HTERT RPE-1 (cell line): ENCODE results near the gene TTC24.
"Not testable (repeated sequence)": the region's sequence is repeated elsewhere in the genome, so short reads cannot be mapped to it uniquely, and the experiment has no call there.

ENCODE experiments used
- in situ Hi-C: fragments of 300-500 bp; cut with MboI; formaldehyde crosslinking; loops from 4 replicates; pipeline ENCODE4 v1.14.3; 2020; ENCODE audit warnings: low sequenced_read_pairs

The TTC24 gene

DNA sequence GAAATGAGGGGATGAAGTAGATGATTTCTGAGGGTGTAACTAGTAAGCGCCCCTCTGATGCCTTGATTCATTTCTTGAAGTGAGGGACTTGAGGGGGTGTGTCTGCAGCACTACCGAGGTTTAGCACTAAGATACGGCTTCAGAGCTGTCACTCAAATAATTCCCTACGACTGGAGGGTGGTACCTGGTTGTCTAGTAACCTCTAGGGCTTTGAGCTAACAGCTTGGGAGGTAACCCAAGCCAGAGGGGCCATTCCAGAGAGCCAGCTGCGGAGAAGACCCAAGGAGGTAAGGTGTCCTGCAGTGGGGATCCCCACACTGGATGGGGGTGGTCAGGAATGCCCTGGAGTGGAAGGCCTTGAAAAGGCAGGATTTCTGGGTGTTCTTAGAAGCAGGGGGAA is at the start of gene TTC24:
Gene TTC24 (plus strand): TSS at position 252 of the 400 bp plus-strand sequence. CDS start 1,642 bp downstream, outside the sequence.
- in situ Hi-C loops, result no loop called here

DNA sequence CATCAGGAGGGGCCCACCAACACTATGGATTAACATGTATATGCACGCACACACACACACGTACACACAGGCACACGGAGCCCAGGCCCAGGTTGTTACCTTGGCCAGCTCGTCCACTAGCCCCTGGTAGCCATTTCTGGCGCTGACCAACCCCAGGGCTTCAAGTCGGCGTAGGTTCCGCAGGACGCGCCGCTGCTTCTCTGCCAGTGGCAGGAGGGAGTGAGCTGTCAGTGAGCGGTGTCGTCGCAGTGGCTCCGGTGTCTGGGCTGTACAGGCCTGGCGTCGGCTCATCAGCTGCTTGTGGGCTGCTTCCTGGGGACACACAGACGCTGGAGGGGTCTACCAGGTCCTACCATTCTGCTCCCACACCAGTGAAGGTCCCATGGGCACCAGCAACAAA is 49.5 kb upstream of the TTC24 start:
- in situ Hi-C loops, result no loop called here

DNA sequence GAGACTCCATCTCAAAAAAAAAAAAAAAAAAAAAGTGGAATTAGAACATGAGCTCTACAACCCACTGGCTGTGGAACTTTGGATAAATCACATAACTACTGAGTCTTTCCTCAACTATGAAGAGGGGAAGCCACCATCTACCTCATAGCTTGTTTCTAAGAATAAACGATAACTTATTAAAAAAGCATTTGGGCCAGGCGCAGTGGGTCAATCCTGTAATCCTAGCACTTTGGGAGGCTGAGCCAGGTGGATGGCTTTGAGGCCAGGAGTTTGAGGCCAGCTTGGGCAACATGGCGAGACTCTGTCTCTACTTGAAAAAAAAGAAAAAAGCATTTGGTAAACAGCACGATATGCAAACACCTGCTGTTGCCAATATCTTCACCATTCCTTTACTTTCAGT is 47.1 kb upstream of the TTC24 start:
- in situ Hi-C loops, result no loop called here

DNA sequence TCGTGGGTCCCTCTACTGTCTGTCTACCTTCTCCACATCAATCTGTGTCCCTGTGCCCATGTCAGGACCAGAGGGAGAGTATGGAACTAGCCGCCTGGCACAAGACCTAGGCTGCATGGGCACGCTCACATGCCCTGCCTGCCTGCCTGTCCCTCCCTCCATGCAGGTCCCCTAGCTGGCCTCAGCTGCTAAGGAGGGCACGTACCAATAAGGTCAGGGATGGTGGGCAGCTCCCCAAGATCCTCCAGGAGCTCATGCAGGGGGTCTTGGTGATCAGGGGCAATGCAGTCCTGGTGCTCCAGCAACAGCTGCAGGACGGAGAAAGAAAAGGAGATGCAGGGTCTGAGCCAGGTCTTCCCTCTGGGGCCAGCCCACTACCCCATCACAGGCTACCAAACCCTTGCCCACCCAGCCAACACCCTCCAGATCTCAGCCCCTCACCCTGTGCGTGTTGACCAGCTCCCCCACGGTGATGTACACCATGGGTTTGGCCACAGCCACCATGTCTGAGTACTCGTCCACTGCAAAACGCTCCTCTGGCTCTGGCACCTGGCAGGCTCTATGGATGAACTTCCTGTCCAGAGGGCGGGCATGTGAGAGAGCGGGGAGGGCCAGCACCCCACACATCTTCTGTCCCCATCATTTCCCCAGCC is 45.8 kb upstream of the TTC24 start:
- in situ Hi-C loops, result no loop called here

DNA sequence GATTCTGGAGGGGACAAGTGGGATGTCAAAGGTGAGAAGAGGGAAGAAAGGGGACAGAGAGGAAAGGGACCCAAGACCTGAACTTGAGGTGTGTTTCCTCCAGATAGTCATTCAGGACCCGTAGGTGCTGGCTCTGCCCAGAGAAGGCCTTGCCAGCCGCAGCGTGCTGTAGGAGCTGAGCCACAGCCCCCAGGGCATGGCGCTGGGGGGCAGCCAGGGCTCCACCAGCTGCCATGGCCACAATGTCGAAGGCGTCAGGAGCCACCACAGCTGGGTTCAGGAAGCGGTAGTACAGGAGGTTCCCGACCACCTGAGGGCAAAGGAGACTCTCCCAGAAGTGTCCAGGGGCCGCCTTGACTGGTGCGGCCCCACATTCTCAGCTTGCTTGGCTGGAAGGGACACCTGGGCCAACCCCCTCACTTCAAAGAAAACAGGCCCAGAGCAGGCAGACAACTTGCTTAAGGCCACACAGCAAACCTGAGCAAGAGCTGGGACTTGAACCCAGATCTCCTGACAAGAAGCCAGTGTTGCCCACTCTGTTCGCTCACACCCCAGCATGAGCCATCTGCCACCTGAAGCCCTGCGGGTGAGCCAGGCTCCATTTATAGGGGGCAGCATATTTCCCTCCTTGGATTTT is 45.0 kb upstream of the TTC24 start:
- in situ Hi-C loops, result no loop called here

DNA sequence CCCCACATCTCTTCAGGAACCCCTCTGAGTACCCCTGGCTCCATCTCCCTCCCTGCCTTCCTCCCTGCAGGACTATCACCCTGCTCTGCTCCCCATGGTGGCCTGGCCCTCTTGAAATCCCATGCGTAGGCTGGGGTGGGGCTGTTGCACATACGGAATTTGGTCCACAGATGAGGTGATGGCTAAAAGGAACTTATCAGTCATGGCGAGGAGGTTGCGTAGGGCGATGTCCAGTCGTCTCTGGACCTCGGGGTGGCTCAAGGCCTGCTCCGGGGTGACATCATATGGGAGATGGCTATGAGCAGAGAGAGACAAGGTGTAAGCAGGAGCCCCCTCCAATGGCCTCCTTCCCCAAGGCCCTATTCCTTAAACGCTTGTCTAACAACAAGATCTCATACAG is 42.5 kb upstream of the TTC24 start:
- in situ Hi-C loops, result no loop called here

DNA sequence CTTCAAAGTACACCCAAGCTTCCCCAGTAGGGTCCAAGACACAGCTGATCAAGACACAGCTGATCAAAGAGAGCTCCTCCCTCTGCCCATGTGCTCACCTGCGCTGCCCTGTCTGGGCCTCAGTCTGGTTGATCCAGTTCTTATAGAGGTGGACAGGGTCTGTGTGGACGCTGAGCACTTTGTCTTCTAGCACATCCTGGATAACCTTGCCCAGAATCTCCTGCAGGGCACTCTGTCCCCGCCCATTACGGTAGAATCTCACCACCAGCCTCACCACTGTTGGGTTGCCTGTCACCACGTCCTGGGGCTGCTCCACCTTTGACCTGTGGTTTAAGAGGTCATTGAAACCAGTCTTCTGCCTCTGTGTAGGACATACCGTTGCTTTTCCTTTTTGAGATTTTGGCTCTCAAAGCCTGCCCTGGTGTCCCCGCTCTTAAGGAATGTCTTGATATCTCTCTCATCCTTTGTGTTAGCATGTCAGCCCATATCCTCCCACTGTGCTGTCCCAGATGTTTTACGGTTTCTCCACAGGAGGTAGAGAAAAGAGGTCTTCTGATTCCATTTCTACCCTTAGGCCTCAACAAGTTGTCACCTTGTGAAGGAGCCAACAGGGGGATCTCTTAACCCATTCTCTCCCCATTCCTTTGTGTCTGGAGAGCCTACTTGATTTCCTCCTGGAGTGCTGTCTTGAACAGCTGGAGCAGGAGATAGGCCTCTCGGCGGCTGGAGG is 40.6 kb upstream of the TTC24 start:
- in situ Hi-C loops, result no loop called here

DNA sequence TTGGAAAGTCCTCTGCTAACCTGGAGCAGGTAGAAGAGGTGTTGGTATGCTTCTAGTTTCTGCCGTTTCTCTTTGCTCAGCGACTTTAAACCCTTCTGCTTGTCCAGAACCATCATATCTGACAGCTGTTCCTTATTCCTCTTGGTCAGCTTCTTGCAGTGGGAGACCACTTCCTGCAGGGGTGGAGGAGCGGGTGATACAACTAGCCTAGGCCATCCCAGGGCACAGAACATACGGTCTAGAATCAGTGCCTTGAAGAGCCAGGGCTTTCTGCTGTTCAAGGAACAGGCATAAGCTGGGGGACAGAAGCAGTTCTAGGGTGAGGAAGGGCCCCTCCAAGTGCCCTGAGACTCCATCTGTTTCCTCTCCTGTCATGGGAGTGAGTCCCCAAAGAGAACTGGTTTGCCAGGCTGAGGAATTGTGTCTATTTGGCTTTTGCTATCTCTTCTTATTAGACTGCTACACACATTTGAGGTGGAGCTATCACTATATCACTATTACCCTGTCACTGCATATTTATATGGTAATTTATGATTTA is 39.6 kb upstream of the TTC24 start:
- in situ Hi-C loops, result no loop called here

DNA sequence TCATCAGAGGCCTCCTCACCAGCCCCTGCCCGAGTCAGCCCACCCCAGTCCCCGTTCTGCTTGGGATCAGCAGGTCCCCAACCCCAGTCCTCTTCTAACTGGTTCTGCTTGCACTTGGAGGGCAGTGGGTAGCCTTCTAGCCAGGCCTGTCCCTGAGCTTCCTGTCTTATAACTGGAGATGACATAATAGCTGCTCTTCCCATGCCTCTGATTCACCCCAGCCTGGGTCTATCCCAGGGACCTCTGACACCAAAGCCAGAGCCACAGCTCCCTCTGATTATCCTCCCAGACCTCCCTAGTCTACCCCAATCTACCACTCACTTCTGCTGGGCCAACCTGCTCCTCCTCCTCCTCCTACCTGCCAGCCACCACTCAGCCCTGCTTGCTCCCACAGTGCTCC is 38.6 kb upstream of the TTC24 start:
- in situ Hi-C loops, result no loop called here

DNA sequence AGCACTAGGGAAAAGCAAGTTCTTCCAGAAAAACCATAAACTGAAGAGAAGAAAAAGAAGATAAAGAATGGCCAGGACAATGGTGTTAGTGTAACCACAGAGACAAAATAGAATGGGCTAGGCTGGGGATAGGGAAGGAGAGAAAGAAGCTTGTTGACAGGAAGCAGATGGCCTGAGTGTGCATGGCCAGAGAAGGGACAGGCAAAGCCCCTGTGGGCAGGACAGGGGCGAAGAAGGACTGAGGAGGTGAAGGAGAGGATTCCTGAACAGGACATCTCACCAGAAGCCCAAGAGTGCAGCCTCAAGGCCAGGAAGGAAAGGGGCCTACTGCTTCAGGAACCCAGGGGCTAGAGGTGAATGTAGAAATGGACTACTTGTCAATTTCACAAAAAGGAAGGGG is 36.5 kb upstream of the TTC24 start:
- in situ Hi-C loops, result no loop called here

DNA sequence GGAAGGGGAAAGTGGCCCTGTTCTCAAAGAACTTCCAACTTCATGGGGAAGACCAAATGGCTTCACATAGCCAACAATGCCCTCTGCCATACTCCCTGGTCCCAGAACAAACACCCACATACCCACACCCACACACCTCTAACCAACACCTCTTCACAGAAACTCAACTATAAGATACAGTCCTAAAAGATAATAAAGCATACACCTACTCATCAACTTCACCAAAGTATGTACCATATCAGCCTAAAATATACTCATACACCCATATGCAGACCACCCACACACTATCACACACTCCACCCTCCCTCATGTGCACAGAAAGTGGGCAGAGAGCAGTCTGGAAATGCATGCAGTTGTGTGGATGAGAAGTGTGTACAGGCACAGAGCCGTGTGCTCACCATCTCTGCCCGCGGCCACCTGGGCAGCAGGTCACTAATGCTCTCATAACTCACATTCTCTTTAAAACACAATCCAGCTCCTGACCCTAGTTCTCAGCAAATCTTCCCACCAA is 34.9 kb upstream of the TTC24 start:
- in situ Hi-C loops, result no loop called here

DNA sequence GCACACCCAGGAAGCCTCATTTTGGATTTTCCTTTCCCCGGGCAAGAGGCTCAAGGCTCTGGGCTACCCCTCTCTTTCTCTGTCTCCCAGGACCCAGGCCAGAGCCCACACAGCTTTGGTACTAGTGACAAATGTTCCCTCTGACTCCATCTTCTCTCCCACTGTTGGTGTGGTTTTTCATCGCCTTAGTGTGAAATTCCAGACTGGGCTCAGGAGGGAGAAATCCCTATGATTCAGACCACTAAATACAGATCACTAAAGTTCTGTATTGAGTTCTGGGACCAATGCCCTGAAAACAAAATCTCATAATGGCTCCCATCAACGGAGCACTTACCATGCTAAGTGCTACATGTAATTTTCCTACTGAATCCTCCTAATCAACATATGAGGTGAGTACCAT is 33.3 kb upstream of the TTC24 start:
- in situ Hi-C loops, result no loop called here

DNA sequence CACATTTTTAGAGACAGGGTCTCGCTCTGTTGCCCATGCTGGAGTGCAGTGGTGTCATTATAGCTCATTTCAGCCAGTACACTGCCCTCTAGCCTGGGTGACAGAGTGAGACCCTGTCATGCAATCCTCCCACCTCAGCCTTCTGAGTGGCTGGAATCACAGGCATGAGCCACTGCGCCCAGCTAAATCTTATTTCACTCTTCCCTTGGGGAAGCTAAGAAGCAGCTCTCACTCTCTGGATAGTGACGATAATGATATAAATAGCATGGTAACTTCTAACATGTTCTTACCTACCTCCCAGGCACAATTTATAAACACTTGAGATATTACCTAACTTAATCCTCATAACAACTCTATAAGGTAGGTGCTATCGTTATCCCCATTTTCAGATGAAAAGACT is 32.1 kb upstream of the TTC24 start:
- in situ Hi-C loops, result no loop called here

DNA sequence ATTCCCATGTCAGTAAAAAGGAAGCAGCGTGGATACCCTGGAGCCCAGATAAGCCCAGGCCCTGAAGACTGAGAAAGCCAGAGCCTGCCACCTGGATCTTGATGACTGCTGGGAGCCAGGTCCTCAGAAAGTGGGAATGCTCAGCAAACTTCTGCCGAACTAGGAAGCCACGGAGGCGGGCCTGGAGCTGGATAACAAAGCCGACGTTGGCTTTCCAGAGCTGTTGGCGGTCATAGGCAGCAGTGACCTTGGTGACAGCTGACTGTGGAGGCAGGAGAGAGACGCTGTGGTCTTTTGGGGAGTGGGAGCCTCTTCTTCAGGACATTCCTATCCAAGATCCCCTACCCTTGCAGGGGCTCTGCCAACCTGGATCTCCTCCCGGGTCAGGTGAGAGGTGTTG is 31.5 kb upstream of the TTC24 start:
- in situ Hi-C loops, result no loop called here

DNA sequence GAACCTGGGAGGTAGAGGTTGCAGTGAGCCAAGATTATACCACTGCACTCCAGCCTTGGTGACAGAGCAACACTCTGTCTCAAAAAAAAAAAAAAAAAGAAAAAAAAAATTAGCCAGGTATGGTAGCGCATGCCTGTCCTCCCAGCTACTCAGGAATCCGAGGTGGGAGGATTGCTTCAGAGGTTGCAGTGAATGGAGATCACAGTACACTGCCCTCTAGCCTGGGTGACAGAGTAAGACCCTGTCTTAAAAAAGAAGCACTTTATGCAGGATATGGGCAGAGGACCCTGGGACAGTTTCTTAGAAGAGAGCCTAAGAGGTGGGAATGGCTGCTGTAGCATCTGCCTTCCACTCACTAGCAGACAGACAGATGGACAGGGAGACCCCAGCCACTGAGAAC is 30.1 kb upstream of the TTC24 start:
- in situ Hi-C loops, result no loop called here

DNA sequence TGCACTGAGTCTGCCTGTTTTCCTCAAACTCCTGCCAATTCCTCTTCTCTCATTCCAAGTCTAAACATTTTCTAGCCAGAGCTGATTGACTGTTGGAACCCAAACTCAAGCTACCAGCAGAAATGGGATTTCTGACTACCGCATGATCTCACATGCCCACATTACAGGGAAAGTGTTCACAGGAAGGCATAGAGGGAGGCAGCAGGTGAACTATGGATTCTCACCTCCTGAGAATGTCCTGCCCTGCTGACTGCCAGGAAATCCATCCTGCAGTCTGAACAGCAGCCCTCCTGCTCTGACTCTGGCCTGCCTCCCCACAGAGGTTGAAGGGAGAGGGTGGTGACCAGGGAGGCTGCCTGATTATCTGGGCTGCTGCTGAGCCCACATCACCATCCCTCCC is 29.7 kb upstream of the TTC24 start:
- in situ Hi-C loops, result no loop called here

DNA sequence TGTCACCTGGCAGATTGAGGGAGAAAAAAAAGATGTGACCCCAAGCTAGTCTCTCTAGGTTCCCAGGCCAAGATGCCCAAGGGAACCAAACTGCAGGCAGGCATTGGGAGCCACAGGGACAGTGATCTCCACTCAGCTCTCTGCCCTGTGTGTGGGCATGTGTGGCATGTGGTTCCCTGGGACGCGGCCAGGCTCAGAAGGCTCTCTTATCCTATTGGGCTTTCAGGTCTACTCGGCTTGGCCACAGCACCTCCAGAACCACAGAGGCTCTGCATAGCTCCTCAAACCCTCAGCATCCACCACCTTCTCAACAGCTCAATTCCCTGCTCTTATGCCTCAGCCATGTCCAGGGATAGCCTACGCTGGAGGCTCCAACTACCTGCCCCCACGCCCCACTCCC is 29.2 kb upstream of the TTC24 start:
- in situ Hi-C loops, result no loop called here

DNA sequence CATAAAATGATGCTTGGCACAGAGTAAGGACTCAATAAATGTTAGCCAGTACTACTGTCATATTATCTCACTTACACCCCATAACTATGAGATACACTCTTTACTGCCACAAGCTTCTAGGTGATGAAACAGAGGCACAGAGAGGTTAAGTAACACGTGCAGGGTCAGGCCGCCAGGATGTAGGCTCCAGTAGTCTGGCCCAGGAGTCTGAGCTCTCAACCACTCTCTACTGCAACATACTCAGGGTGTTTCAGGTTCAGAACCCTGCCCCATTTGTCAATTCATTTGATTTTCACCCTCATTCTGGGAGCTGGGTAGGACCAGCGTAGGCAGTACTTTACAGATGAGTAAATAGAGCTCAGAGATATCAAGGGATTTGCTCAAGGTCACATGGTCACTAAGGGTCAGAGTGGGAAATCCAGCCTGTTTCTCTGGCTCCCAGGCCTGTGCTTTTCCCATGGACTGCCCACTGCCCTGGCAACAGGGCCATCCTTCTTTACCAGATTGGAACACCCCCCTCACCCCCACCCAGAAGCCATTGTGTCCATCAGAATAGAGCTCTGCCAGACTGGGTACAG is 28.4 kb upstream of the TTC24 start:
- in situ Hi-C loops, result no loop called here

DNA sequence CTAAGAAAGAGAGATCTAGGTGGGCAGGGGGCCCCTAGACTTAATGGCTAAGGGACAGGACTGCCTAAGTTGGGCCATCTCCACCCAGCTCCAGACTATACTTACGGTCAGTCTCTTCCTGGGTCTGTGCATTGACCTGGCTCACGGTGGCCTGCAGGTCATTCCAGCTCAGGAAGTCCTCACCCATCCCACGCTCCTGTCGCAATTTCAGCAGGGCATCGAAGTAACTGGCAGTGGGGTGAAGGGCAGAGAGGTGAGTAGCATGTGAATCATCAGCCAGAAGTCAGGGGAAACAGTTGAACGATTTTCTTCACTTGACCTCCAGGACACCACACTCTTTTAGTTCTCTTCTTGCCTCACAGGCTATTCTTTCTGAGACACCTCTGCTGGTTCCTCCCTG is 27.7 kb upstream of the TTC24 start:
- in situ Hi-C loops, result no loop called here

DNA sequence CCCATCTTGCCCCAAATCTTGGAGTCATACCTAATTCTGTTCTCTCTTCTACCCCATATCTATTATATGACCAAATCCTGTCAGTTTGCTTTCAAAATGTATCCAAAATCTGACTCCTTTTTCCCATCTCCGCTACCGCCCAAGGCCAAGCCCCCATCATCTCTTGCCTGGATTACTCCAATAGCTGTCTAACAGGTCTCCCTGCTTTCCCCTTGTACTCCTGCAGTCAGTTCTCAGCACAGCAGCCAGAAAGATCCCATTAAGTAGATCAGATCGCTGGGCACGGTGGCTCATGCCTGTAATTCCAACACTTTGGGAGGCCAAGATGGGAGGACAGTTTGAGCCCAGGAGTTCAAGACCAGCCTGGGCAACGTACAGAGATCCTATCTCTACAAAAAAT is 27.0 kb upstream of the TTC24 start:
- in situ Hi-C loops, result no loop called here

DNA sequence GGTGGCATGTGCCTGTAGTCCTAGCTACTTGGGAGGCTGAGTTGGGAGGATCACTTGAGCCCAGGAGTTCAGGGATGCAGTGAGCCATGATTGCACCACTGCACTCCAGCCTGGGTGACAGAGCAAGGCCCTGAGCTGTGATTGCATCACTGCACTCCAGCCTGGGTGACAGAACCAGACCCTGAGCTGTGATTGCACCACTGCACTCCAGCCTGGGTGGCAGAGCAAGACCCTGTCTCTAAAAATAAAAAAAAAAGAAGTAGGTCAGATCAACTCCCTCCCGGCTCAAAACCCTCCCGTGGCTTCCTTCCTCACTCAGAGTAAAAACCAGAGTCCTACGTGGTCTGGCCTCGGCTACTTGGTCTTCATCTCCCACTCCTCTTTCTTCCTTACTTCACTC is 26.6 kb upstream of the TTC24 start:
- in situ Hi-C loops, result not testable (repeated sequence)
